Amygdala (tissue), 56 donors: ENCODE measurements around the gene PRIMPOL.
A peak's percentile ranks its signal among the peaks of the same experiment; 100 is the strongest.
"Not testable (repeated sequence)": the region's sequence is repeated elsewhere in the genome, so short reads cannot be mapped to it uniquely, and the experiment has no call there.

Experiments used
- DNase-seq, 56 donors: peaks; one replicate each; lab custom pipeline; 2025; lab: John Stamatoyannopoulos, UW

The PRIMPOL gene

DNA sequence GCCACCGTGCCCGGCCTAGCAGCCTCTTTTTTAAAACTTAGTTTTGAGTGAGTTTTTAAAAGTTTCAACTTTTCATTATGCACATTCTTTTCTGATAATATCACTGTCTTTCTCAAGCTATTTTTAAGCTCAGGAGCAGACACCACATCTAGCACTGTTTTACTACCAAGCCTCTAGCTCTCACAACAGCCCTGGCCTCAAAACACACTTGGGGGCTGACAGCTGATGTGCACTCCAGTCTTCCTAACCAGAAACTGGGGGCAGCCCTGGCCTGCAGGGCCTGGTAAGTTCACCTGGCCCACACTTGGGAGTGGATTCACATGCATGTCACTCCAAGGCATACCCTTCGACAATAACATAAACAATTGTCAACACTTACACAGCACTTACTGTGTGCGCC, 50.4 kb downstream of the PRIMPOL start:
- no peak for DNase-seq

- no peak for DNase-seq
Measured at GRCh38 chr4:184702114-184702513, 52.6 kb downstream of the PRIMPOL start.

DNA sequence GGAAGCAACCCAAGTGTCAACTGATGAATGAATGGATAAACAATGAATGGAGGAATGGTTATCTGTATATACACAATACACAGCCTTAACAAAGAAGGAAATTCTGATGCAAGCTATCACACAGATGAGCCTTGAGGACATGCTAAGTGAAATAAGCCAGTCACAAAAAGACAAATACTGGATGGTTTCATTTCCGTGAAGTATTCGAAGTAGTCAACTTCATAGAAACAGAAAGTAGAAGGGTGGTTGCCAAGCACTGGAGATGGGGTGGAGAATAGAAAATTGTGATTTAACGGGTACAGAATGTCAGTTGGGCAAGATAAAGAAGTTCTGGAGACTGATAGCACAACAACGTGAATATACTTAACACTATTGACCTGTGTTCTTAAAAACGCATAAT, 56.2 kb downstream of the PRIMPOL start:
- DNase-seq: no peak

- DNase-seq: no peak
Measured at GRCh38 chr4:184706453-184706852, 56.9 kb downstream of the PRIMPOL start.

GRCh38 chr4:184712322-184712721, 62.8 kb downstream of the PRIMPOL start:
- DNase-seq: no peak

DNA sequence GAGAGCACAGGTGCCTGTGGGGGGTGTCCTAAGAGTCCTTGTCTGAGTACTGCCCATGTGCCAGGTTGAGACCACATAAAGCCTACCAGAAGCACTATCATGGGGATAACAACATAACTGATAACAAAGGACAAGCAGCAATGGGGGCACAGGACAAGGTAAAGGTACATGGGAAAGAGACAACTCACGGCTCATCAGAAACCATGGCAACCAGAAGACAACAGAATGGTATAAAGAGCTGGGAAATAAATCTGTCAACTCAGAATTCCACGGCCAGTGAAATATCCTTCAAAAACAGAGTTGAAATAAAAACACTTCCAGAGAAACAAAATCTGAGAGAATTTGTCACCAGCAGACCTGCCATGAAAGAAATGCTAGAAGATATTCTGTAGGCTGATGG, 64.3 kb downstream of the PRIMPOL start:
- no peak for DNase-seq

GRCh38 chr4:184715526-184715925, 66.0 kb downstream of the PRIMPOL start:
- DNase-seq: no peak

DNA sequence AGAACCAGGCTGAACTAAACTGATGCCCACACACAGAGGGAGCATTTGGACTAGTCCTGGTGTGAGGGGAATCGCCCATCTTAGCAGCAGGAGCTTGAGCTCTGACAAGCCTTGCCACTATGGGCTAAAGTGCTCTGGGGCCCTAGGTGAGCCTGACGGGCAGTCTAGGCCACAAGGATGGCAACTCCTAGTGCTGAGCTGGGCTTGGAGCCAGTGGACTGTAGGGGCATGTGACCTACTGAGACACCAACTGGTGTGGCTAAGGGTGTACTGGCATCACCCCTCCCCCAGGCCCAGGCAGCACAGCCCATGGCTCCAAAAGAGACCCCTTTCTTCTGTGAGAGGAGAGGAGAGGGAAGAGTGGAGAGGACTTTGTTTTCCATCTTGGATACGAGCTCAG, 69.9 kb downstream of the PRIMPOL start:
- DNase-seq: no peak

GRCh38 chr4:184721254-184721653, 71.7 kb downstream of the PRIMPOL start:
- no peak for DNase-seq

GRCh38 chr4:184722798-184723197, 73.3 kb downstream of the PRIMPOL start:
- DNase-seq: no peak

DNA sequence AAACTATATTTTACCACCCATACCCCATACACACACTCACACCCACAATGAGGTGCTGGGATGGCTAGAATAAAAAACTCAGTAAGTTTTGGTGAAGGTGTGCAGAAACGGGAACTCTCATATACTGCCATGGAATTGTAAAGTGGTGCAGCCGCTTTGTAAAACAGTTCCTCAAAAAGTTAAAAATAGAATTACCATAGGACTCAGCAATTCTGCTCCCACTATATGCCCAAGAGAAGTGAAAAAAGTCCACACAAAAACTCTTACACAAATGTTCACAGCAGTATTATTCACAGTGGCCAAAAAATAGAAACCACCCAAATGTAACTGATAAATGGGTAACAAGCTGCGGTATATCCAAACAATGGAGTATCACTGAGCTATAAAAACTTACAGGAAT, 77.9 kb downstream of the PRIMPOL start:
- no peak for DNase-seq

DNA sequence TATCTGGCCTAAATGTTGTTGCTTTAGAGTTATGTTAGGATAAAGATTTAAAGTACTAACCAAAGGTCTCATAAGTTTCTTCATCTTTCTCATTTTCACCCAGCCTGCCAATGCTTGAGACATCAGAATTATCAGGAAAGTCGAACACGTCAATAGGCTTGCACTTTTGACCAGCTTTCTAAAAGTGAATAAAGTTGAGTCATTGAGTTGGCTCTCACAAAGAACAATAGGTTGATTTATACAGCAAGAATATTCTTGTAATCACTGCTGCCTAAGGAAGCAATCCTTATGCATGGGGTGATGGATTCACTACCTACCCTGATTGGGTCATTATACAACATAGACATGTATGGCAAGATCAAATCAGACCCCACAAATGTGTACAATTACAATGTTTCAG, 79.3 kb downstream of the PRIMPOL start:
- DNase-seq: no peak

GRCh38 chr4:184729946-184730345, 80.4 kb downstream of the PRIMPOL start:
- no peak for DNase-seq

- no peak for DNase-seq
Measured at GRCh38 chr4:184731056-184731455, 81.5 kb downstream of the PRIMPOL start.

- DNase-seq: no peak
Measured at GRCh38 chr4:184732126-184732525, 82.6 kb downstream of the PRIMPOL start.

- peak; percentile 47 to 99 (median 95) for DNase-seq
Measured at GRCh38 chr4:184733654-184734524, 84.4 kb downstream of the PRIMPOL start, which contains the start of gene CENPU. Gene CENPU (minus strand): TSS chr4:184734096. CDS start chr4:184734062, 34 bp downstream.

GRCh38 chr4:184734758-184735157, 85.2 kb downstream of the PRIMPOL start:
- no peak for DNase-seq

DNA sequence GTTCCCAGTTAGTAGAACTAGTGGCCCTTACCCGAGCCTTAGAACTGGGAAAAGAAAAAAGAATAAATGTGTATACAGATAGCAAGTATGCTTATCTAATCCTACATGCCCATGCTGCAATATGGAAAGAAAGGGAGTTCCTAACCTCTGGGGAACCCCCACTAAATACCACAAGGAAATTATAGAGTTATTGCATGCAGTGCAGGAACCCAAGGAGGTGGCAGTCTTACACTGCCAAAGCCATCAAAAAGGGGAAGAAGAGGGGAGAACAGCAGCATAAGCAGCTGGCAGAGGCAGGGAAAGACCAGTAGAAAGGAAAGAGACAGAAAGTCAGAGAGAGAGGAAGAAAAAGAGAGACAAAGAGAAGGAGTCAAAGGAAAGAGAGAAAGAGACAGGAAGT, 90.0 kb downstream of the PRIMPOL start:
- DNase-seq: not testable (repeated sequence)

- DNase-seq: no peak
Measured at GRCh38 chr4:184740980-184741391, 91.4 kb downstream of the PRIMPOL start.

GRCh38 chr4:184741651-184742050, 92.1 kb downstream of the PRIMPOL start:
- not testable (repeated sequence) for DNase-seq

GRCh38 chr4:184743650-184744049, 94.1 kb downstream of the PRIMPOL start:
- no peak for DNase-seq

GRCh38 chr4:184744236-184744635, 94.7 kb downstream of the PRIMPOL start:
- no peak for DNase-seq
